K562 (cell line): ENCODE data around the gene ERP44. TPM values are rescaled to one million over a fixed set of nuclear protein-coding genes. Genes with fewer than 3 reads are reported as not detected.

Source experiments
- BCL6 ChIP-seq: fragments of 250-450 bp; sonication (Bioruptor Pico); IDR thresholded peaks from 2 replicates; pipeline ENCODE4 v1.4.0; 2020
- CAMTA2 ChIP-seq: fragments of 250-450 bp; sonication (Bioruptor Pico); conservative IDR thresholded peaks from 2 replicates; pipeline ENCODE4 v1.5.1; 2022
- DIDO1 ChIP-seq: fragments of 450-650 bp; IDR thresholded peaks from 2 replicates; pipeline ENCODE4 v1.6.1; 2016; ENCODE audit warnings: low read depth, missing biosample characterization, missing genetic modification characterization
- MED1 ChIP-seq: sonication (generic); formaldehyde crosslinking; IDR thresholded peaks from 2 replicates; pipeline ENCODE4 v1.8.1; 2023; ENCODE audit warnings: missing genetic modification reagents, borderline replicate concordance
- NUFIP1 ChIP-seq: fragments of 450-650 bp; IDR thresholded peaks from 2 replicates; pipeline ENCODE4 v1.6.1; 2018; ENCODE audit not compliant: partially characterized antibody
- PCBP1 ChIP-seq: fragments of 200-400 bp; formaldehyde crosslinking; IDR thresholded peaks from 2 replicates; pipeline ENCODE4 v1.6.1; 2018; ENCODE audit warnings: mild to moderate bottlenecking, low read depth, low read length; ENCODE audit not compliant: poor library complexity, severe bottlenecking
- PHF21A ChIP-seq: fragments of 450-650 bp; IDR thresholded peaks from 2 replicates; pipeline ENCODE4 v1.6.1; 2017; ENCODE audit warnings: low read depth, borderline replicate concordance
- RBM22 ChIP-seq: fragments of 200-400 bp; formaldehyde crosslinking; IDR thresholded peaks from 2 replicates; pipeline ENCODE4 v1.6.1; 2018; ENCODE audit warnings: low read length, low read depth; ENCODE audit not compliant: poor library complexity, severe bottlenecking
- RBM34 ChIP-seq: fragments of 200-400 bp; formaldehyde crosslinking; IDR thresholded peaks from 2 replicates; pipeline ENCODE4 v1.6.1; 2018; ENCODE audit warnings: low read length, borderline replicate concordance; ENCODE audit not compliant: insufficient read depth
- RBM39 ChIP-seq: fragments of 200-400 bp; formaldehyde crosslinking; optimal IDR thresholded peaks from 2 replicates; pipeline ENCODE3; 2018; ENCODE audit warnings: low read depth, low read length
- SLC30A9 ChIP-seq: fragments of 250-450 bp; sonication (Bioruptor Pico); IDR thresholded peaks from 2 replicates; pipeline ENCODE4 v1.8.0; 2022; ENCODE audit warnings: mild to moderate bottlenecking, moderate library complexity
- TAF7 ChIP-seq: fragments of 450-650 bp; IDR thresholded peaks from 2 replicates; pipeline ENCODE4 v1.6.1; 2016; ENCODE audit warnings: missing genetic modification characterization, missing compliant biosample characterization
- TCF3 ChIP-seq: sonication (generic); formaldehyde crosslinking; IDR thresholded peaks from 2 replicates; pipeline ENCODE4 v1.4.0; 2020; ENCODE audit warnings: mild to moderate bottlenecking, missing genetic modification reagents
- ZBTB7A ChIP-seq: IDR thresholded peaks from 2 replicates; pipeline ENCODE4 v1.6.1; 2011; ENCODE audit warnings: low read depth, mild to moderate bottlenecking, low read length, moderate library complexity, borderline replicate concordance; ENCODE audit not compliant: control insufficient read depth
- ZNF134 ChIP-seq: fragments of 250-450 bp; sonication (Bioruptor Pico); conservative IDR thresholded peaks from 2 replicates; pipeline ENCODE4 v1.4.0; 2020
- ZNF165 ChIP-seq: fragments of 250-450 bp; sonication (Bioruptor Pico); IDR thresholded peaks from 2 replicates; pipeline ENCODE4 v1.4.0; 2020; ENCODE audit warnings: borderline replicate concordance
- ZNF23 ChIP-seq: fragments of 250-450 bp; sonication (Bioruptor Pico); IDR thresholded peaks from 2 replicates; pipeline ENCODE4 v1.4.0; 2020; ENCODE audit warnings: mild to moderate bottlenecking
- ZNF232 ChIP-seq: sonication (generic); formaldehyde crosslinking; IDR thresholded peaks from 2 replicates; pipeline ENCODE4 v1.8.0; 2022; ENCODE audit warnings: mild to moderate bottlenecking, missing genetic modification reagents
- ZNF274 ChIP-seq: IDR thresholded peaks from 2 replicates; pipeline ENCODE4 v1.6.1; 2011; ENCODE audit warnings: low read depth, mild to moderate bottlenecking, low read length, moderate library complexity, borderline replicate concordance
- ZNF316 ChIP-seq: fragments of 450-650 bp; IDR thresholded peaks from 2 replicates; pipeline ENCODE4 v1.6.1; 2016
- ZNF586 ChIP-seq: fragments of 450-650 bp; formaldehyde crosslinking; conservative IDR thresholded peaks from 2 replicates; pipeline ENCODE4 v1.4.0; 2020; ENCODE audit warnings: mild to moderate bottlenecking, moderate library complexity
- polyA plus RNA-seq, 8 experiments: library from polyadenylated mRNA; depleted of rRNA in 4 of 8; stranded (reverse) in 5 of 8; unstranded in 3 of 8; fragments of >200 nt; fragmentation: Nextera tagmentation in 2 of 8; fragmentation: Illumina TruSeq in 1 of 8; extraction: Ambion mirVana in 2 of 8; extraction: Trizol in 1 of 8; gene quantifications; 2 replicates each; pipeline versions ENCODE4 v1.2.1 to v1.2.3, GENCODE V29; 2011 to 2014; ENCODE audit warnings: inconsistent platforms in 1 of 8, missing spikeins in 1 of 8
- total RNA-seq, 7 experiments: library from RNA; depleted of rRNA in 6 of 7; stranded (reverse); fragments of >200 nt in 6 of 7; fragmentation: Illumina TruSeq in 2 of 7; extraction: Trizol in 2 of 7; gene quantifications; 2 replicates each; pipeline versions ENCODE4 v1.2.1 to v1.2.3, GENCODE V29; 2011 to 2021; ENCODE audit warnings: low replicate concordance in 1 of 7
- TF ChIP-seq, protein P1 (sequence below): conservative IDR thresholded peaks from 2 replicates; pipeline ENCODE4 v1.6.1; 2011; ENCODE audit warnings: low read depth, mild to moderate bottlenecking, low read length; ENCODE audit not compliant: control insufficient read depth

The ERP44 gene
- total and polyA plus RNA-seq, 9 of the 15 experiments (the other 6 are each of a cell fraction or from before 2014, with no cell fraction given), result 9.2 to 23.4 (median 13.6) TPM

DNA sequence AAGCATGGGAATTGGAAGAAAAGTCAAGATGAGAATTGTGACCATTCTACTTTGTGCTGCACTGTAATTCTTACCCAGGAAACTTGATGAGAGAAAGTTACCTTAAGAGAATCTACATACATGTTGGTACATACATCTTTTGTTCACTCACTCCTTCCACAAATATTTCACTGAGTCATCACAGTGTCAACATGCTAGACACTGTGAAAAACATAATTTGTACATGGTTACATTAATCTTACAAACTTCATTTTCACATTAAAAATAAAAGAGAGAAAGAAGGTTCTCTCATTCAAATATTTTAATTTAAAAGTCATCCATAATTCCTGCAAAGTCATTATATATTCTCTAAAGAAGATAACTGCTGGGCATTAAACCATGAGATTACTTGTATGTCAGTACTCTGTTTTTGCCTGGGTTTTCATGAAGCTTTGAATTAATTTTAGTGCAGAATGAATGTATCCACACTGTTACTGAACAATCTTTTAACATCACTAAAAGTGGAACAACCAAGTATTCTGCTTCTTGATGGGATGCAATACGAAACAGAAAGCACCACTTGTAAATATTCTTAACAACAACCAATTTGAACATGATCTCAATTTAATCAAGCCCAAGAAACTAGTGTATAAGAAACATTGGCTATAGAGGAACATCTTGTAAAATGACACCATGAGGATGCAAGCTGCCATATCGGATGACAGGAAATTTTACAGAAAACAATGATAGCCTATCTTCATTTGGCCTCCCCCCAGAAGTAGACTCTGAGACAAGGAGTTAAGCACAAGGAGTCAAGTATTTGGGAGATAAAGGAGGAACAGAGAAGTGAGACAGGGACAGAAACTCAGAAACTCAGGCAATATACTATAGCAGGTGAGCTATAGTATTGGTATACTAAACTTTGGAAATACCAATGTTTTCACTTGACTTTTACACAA lies 28.4 kb downstream of the ERP44 start (continued):
- TF ChIP-seq CAMTA2 (no peak), PHF21A (no peak), PCBP1 (no peak), TAF7 (no peak), ZNF23 (no peak), ZBTB7A (no peak), RBM22 (no peak), RBM39 (no peak), MED1 (CRISPR knock-in tag) (no peak), ZNF586 (no peak), ZNF134 (CRISPR knock-in tag) (no peak), DIDO1 (tag) (no peak), ZNF316 (peak; percentile 86), BCL6 (CRISPR knock-in tag) (no peak), ZNF165 (CRISPR knock-in tag) (no peak), RBM34 (no peak), ZNF274 (no peak), SLC30A9 (CRISPR knock-in tag) (no peak), ZNF232 (no peak), TCF3 (peak; percentile 88), NUFIP1 (no peak)
- TF ChIP-seq, protein P1, sequence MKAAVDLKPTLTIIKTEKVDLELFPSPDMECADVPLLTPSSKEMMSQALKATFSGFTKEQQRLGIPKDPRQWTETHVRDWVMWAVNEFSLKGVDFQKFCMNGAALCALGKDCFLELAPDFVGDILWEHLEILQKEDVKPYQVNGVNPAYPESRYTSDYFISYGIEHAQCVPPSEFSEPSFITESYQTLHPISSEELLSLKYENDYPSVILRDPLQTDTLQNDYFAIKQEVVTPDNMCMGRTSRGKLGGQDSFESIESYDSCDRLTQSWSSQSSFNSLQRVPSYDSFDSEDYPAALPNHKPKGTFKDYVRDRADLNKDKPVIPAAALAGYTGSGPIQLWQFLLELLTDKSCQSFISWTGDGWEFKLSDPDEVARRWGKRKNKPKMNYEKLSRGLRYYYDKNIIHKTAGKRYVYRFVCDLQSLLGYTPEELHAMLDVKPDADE, result no peak
